IPS-NIHi11 (cell line): ENCODE results near the gene TMEM30A.
A peak's percentile ranks its signal among the peaks of the same experiment; 100 is the strongest.

Experiments used
- DNase-seq: peaks from one replicate; pipeline ENCODE4 v3.0.0; 2012; ENCODE audit warnings: mixed read lengths, low spot score

TMEM30A gene

GRCh38 chr6:75215291-75215690 is 69.3 kb downstream of the TMEM30A start:
- no peak for DNase-seq

DNA sequence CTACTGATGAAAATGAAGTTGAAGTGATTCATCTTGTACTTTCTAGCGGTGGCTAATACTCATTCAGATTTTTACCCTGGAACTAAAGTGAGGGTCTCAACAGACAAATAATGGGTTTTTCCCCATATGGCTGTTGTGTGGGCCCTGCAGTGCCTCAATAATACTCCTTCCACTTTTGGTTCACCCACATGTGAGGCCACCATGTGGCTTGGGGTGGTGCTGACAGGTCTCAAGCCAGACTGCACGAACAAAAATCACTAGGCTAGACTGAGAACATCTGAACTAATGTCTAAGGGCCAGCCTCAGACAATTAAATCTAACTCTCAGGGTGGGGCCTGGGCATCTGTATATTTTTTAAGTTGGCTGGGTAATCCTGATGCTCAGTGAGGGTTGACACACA is 70.9 kb downstream of the TMEM30A start:
- DNase-seq: no peak

DNA sequence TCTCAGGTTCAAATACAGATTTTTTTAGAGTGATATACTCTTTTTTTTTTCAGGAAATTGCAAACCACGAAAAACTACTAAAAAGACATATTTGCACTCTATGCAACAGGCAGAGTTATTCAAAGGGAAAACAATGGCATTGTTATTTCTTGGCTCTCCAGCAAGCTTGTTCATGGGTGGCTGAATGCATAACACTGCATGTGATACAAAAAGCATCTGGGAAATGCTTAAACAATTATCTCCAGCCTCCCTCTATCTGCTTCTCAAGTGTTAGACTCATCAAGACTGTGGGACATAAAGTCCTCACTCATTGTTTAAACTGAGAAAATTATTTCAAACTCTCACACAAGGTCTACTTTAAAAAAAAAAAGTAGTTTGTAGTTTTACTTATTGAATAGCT is 71.5 kb downstream of the TMEM30A start:
- DNase-seq: no peak

GRCh38 chr6:75211920-75212590 is 72.5 kb downstream of the TMEM30A start:
- no peak for DNase-seq

GRCh38 chr6:75210885-75211739 is 73.5 kb downstream of the TMEM30A start:
- no peak for DNase-seq

GRCh38 chr6:75209184-75209723 is 75.3 kb downstream of the TMEM30A start:
- no peak for DNase-seq

- peak; percentile 72 for DNase-seq
These were observed 76.1 kb downstream of the TMEM30A start for GRCh38 chr6:75208298-75209183.

DNA sequence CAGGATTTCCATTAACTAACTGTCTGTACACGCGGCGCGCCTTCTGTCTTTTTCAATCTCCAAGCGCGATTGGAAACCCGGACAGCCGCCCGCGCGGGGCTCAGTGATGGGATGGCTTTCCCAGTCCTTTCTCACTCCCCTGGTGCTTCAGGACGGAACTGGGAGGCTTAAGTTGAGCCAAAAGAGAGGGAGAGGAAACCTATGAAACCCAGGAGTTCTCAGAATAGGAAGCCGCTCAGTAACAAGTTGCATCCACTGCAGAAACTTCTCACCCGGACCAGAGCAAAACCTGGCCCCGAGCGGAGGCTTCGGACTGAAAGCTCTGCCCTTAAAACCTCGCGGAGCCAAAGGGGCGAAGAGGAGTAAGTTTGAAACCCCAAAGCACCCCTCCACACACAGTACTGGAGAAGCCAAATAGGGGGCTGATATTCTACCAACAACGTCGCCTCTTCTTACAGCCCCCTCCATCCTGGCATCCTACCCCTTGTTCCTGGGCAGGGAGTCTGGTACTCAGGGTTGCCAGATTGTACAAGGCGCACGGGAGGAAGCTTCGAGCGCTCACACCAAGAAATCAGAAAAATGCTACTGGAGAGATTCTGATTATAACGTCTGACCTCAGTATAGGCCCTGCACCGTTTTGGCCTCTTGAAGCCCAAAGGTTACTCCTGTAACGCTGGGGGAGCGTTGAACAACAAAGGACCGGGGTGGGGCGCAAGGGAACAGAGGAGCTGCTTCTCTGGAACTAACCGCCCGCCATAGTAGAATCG is 77.8 kb downstream of the TMEM30A start:
- no peak for DNase-seq

DNA sequence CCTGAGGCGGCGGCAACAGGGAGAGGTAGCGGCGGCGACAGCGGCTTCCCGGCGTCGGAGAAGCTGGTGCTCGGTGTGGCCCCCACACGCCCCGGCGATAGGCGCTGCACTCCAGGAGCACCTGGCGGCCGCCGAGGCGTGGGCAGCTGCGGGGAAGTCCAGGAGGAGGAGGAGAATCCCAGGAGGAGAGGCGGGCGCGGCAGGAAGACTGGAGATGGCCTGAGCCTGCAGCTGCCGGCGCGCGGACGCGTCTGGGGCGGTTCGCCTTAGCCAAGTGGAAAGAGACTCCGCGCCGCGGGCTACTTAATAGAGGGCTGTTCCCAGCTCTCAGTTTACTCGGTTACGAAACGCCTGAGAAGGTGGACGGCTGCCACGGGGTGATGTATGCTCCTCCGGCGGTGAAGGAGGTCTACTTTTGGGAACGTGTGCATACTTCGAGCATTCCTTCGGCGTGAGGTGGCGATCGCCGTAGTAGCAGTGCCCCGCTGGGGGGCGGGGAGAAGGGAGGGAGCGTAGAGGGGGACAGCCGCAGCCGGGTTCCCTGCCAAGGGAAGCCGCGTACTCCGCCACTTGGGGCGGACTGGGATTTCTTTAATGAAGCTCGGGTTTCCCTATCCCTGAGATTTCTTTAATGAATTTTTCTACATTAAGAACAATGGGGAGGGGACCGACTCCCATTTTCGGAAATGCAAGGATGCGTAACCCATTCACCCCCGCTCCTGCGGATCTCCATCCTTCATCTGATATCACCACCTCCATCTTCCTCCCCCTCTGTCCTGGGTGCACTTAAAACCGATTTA is 78.6 kb downstream of the TMEM30A start, which contains the start of gene COL12A1:
TSS of gene COL12A1 (minus strand) at position 278 of the 800 bp plus-strand sequence. CDS start 3,261 bp downstream, outside the sequence.
- peak; percentile 80 for DNase-seq

GRCh38 chr6:75204959-75205775 is 79.4 kb downstream of the TMEM30A start:
- DNase-seq: no peak

DNA sequence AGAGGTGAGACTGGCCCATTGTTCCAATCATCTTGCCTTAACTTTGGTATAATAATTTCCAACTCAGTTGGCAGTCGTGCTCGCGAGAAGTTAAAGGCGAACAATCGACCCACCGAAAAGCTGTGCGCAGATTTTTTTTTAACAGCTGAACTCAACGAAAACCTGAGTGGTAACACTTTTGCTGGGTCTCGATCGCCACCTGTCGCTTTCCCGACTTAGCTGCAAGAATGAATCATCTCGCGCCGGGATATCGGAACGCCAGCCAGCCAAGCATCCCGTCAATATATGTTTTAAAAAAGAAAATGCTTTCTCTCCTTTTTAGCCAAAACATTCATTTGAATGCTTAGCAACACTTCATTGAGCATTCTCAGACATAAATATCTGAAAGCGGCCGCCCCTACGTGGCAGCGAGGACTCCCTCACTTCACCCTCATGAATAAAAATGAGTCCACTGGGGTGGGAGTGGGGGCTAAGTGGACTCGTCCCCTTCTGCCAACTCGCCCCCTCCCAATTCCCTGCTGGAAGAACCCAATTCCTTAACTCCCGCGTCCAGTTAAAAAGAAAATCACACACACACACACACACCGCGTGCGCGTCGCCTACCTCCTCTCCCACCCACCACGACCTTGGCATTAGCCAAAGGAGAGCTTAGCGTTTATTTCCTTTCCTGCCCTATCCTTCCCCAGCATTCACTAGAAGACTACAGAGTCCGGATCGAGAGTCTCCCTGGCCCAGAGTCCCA is 80.2 kb downstream of the TMEM30A start:
- DNase-seq: peak; percentile 70

DNA sequence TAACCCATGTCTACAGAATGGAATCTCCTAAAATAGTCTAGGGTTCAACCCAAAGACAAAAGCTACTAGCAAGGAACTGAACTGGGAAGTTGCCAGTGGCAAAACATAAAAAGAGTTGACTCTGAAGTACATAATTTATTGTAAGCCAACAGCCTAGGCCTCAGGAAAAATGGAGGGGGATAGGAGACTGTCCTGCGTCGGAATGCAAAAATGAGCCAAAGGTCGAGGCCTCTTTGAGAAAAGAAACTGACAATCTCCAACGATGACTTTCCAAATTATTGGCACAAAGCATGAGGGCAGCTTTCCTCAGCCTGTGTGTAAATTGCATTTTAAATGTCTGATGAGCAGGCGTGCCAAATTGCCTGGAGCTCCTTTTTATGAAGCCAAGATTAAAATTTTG is 80.9 kb downstream of the TMEM30A start:
- no peak for DNase-seq
